ENCODE measurements around the gene RPS2.
A peak's percentile ranks its signal among the peaks of the same experiment; 100 is the strongest.
"Not testable (repeated sequence)": the region's sequence is repeated elsewhere in the genome, so short reads cannot be mapped to it uniquely, and the experiment has no call there.

The RPS2 gene

GRCh38 chr16:1964506-1965395 lies at the start of gene RPS2:
RPS2 (minus strand) TSS chr16:1964826; CDS start chr16:1964625, 201 bp downstream.
- DNase-seq = peak; percentile 94 to 98 (median 97)

GRCh38 chr16:2013527-2013926 lies 48.9 kb upstream of the RPS2 start:
- no peak for DNase-seq

- DNase-seq = not testable (repeated sequence)
These were observed 47.1 kb upstream of the RPS2 start for GRCh38 chr16:2011726-2012125.

GRCh38 chr16:2009791-2010510 lies 45.3 kb upstream of the RPS2 start, which contains the start of gene ZNF598:
ZNF598 (minus strand) TSS chr16:2009821.
- peak; percentile 49 to 73 (median 62) for DNase-seq

GRCh38 chr16:2009164-2009711 lies 44.6 kb upstream of the RPS2 start:
- DNase-seq = no peak

- no peak for DNase-seq
These were observed 44.1 kb upstream of the RPS2 start for GRCh38 chr16:2008631-2009163.

GRCh38 chr16:2008009-2008526 lies 43.4 kb upstream of the RPS2 start:
- DNase-seq = no peak

- no peak for DNase-seq
These were observed 42.6 kb upstream of the RPS2 start for GRCh38 chr16:2007081-2007836.

- DNase-seq = no peak
These were observed 41.7 kb upstream of the RPS2 start for GRCh38 chr16:2006317-2006716.

- no peak for DNase-seq
These were observed 41.0 kb upstream of the RPS2 start for GRCh38 chr16:2005646-2006045.

GRCh38 chr16:2004795-2005517 lies 40.3 kb upstream of the RPS2 start:
- no peak for DNase-seq

- peak; percentile 72 to 83 (median 78) for DNase-seq
These were observed 39.4 kb upstream of the RPS2 start for GRCh38 chr16:2003827-2004641.

GRCh38 chr16:2003231-2003826 lies 38.7 kb upstream of the RPS2 start:
- no peak for DNase-seq

GRCh38 chr16:2002406-2003230 lies 38.0 kb upstream of the RPS2 start:
- DNase-seq = no peak

- DNase-seq = no peak
These were observed 37.1 kb upstream of the RPS2 start for GRCh38 chr16:2001456-2002355.

- DNase-seq = no peak
These were observed 36.4 kb upstream of the RPS2 start for GRCh38 chr16:2001035-2001434.

GRCh38 chr16:1999866-2000514 lies 35.4 kb upstream of the RPS2 start:
- no peak for DNase-seq

All from activated CD4-positive, CD25-positive, alpha-beta regulatory T cell (primary cell).